Astrocyte (in vitro differentiated cells and primary cell): ENCODE data around the gene EXD2.

Experiments
- CTCF ChIP-seq: IDR thresholded peaks from 2 replicates; pipeline ENCODE4 v1.5.1; 2011; ENCODE audit warnings: low read depth, mild to moderate bottlenecking, inconsistent platforms, low read length, moderate library complexity; ENCODE audit not compliant: insufficient read depth
- EZH2 ChIP-seq: IDR thresholded peaks from 2 replicates; pipeline ENCODE4 v1.6.1; 2012; ENCODE audit warnings: mild to moderate bottlenecking, low read length, inconsistent platforms; ENCODE audit not compliant: insufficient read depth

GRCh38 chr14:69269381-69269780 lies 78.1 kb downstream of the EXD2 start:
- TF ChIP-seq CTCF (no peak), EZH2 (no peak)
